IMR-90 (cell line): ENCODE measurements around the gene RCBTB1. TPM values are rescaled to one million over a fixed set of nuclear protein-coding genes. Genes with fewer than 3 reads are reported as not detected.

ENCODE experiments used
- ATAC-seq: fragments of 200-7000 bp; cut with Tn5 transposase; 2 replicates; pipeline ENCODE4 v1.9.1; 2020; ENCODE audit warnings: low read depth, mild to moderate bottlenecking, moderate library complexity
- BruUV-seq: library from RNA; stranded (reverse); fragments of 400-500 nt; replicated peaks from 2 replicates; lab custom pipeline; 2021; lab: Mats Ljungman, UMichigan
- CTCF ChIA-PET: fragments of 300-600 bp; formaldehyde crosslinking; extraction: SDS; loops from one replicate; lab custom pipeline; 2021; ENCODE audit warnings: antibody characterized with exemption; lab: Yijun Ruan, JAX
- POLR2A ChIA-PET: fragments of 300-600 bp; sonication (Branson Sonifier 250); formaldehyde crosslinking; loops from one replicate; lab custom pipeline; 2022; ENCODE audit warnings: antibody characterized with exemption; ENCODE audit not compliant: unreplicated experiment; lab: Charles Lee
- DNase-seq: peaks from one replicate; pipeline ENCODE4 v3.0.0; 2013
- H2AFZ ChIP-seq: replicated peaks from 2 replicates; pipeline ENCODE3; 2013; ENCODE audit warnings: low read length, mild to moderate bottlenecking; ENCODE audit not compliant: poor library complexity
- H2AK5ac ChIP-seq: 2 replicates; pipeline ENCODE4 v1.6.1; 2013; ENCODE audit warnings: low read depth, low read length, inconsistent platforms
- H2AK9ac ChIP-seq: replicated peaks from 2 replicates; pipeline ENCODE3; 2013; ENCODE audit warnings: mild to moderate bottlenecking, low read depth, low read length, moderate library complexity; ENCODE audit not compliant: poor library complexity
- H2BK120ac ChIP-seq: 2 replicates; pipeline ENCODE4 v1.6.1; 2013; ENCODE audit warnings: low read depth, low read length, inconsistent platforms
- H2BK15ac ChIP-seq: 3 replicates; pipeline ENCODE4 v1.6.1; 2013; ENCODE audit warnings: low read depth, low read length, inconsistent platforms
- H2BK20ac ChIP-seq: 2 replicates; pipeline ENCODE4 v1.6.1; 2013; ENCODE audit warnings: low read depth, mild to moderate bottlenecking, inconsistent platforms, low read length, moderate library complexity
- H2BK5ac ChIP-seq: 2 replicates; pipeline ENCODE4 v1.6.1; 2013; ENCODE audit warnings: mild to moderate bottlenecking, low read depth, low read length, inconsistent platforms; ENCODE audit not compliant: poor library complexity, severe bottlenecking
- H3K14ac ChIP-seq: replicated peaks from 2 replicates; pipeline ENCODE4 v1.6.1; 2013; ENCODE audit warnings: low read depth, low read length, inconsistent platforms
- H3K18ac ChIP-seq: 2 replicates; pipeline ENCODE4 v1.6.1; 2013; ENCODE audit warnings: low read depth, low read length, control low read depth
- H3K23ac ChIP-seq: 2 replicates; pipeline ENCODE4 v1.6.1; 2013; ENCODE audit warnings: low read depth, low read length, inconsistent platforms
- H3K27ac ChIP-seq: 2 replicates; pipeline ENCODE4 v1.5.1; 2013; ENCODE audit warnings: mild to moderate bottlenecking, control low read depth, low read length; ENCODE audit not compliant: insufficient read depth
- H3K27me3 ChIP-seq: 2 replicates; pipeline ENCODE4 v1.6.1; 2013; ENCODE audit warnings: low read length; ENCODE audit not compliant: control insufficient read depth, insufficient read depth
- H3K36me3 ChIP-seq: 2 replicates; pipeline ENCODE4 v1.6.1; 2013; ENCODE audit warnings: low read length, mixed read lengths; ENCODE audit not compliant: control insufficient read depth, insufficient read depth
- H3K4ac ChIP-seq: 2 replicates; pipeline ENCODE4 v1.6.1; 2013; ENCODE audit warnings: low read depth, low read length, inconsistent platforms
- H3K4me1 ChIP-seq: 2 replicates; pipeline ENCODE4 v1.6.1; 2013; ENCODE audit warnings: low read length, mixed read lengths; ENCODE audit not compliant: control insufficient read depth, insufficient read depth
- H3K4me2 ChIP-seq: 2 replicates; pipeline ENCODE4 v1.6.1; 2013; ENCODE audit warnings: low read depth, mild to moderate bottlenecking, control low read depth, low read length, moderate library complexity
- H3K4me3 ChIP-seq: 2 replicates; pipeline ENCODE4 v1.5.1; 2013; ENCODE audit warnings: low read depth, mild to moderate bottlenecking, control low read depth, low read length, moderate library complexity; ENCODE audit not compliant: insufficient read depth
- H3K56ac ChIP-seq: 2 replicates; pipeline ENCODE4 v1.6.1; 2013; ENCODE audit warnings: low read length, inconsistent platforms; ENCODE audit not compliant: insufficient read depth; ENCODE audit errors: extremely low read depth
- H3K79me1 ChIP-seq, 2 experiments: 2 replicates each; pipeline ENCODE4 v1.6.1; 2013; ENCODE audit warnings: low read length in 2 of 2, inconsistent platforms in 1 of 2, low read depth in 1 of 2
- H3K9ac ChIP-seq: 2 replicates; pipeline ENCODE4 v1.6.1; 2013; ENCODE audit warnings: low read depth, low read length, control low read depth
- H3K9me1 ChIP-seq: 2 replicates; pipeline ENCODE4 v1.6.1; 2013; ENCODE audit warnings: low read length, inconsistent platforms; ENCODE audit not compliant: insufficient read depth
- H3K9me3 ChIP-seq: 2 replicates; pipeline ENCODE4 v1.6.1; 2013; ENCODE audit warnings: low read length; ENCODE audit not compliant: control insufficient read depth, insufficient read depth
- H4K20me1 ChIP-seq: 2 replicates; pipeline ENCODE4 v1.6.1; 2013; ENCODE audit warnings: low read length, inconsistent platforms; ENCODE audit not compliant: insufficient read depth
- H4K5ac ChIP-seq: 2 replicates; pipeline ENCODE4 v1.6.1; 2013; ENCODE audit warnings: mild to moderate bottlenecking, low read depth, low read length, control low read depth
- H4K8ac ChIP-seq, 2 experiments: 2 replicates each; pipeline ENCODE4 v1.6.1; 2013; ENCODE audit warnings: low read depth in 2 of 2, low read length in 2 of 2, control low read depth in 1 of 2, inconsistent platforms in 1 of 2
- H4K91ac ChIP-seq: 2 replicates; pipeline ENCODE4 v1.6.1; 2013; ENCODE audit warnings: low read depth, low read length, inconsistent platforms; ENCODE audit not compliant: insufficient read depth
- BHLHE40 ChIP-seq: fragments of 150-350 bp; IDR thresholded peaks from 2 replicates; pipeline ENCODE4 v1.6.1; 2016; ENCODE audit warnings: mild to moderate bottlenecking, low read depth, low read length
- CTCF ChIP-seq: conservative IDR thresholded peaks from 2 replicates; pipeline ENCODE4 v1.5.1; 2012; ENCODE audit warnings: mild to moderate bottlenecking, low read depth, low read length, improper control_type of control experiment
- ELK1 ChIP-seq: fragments of 150-350 bp; IDR thresholded peaks from 2 replicates; pipeline ENCODE4 v1.6.1; 2016; ENCODE audit warnings: low read depth, mild to moderate bottlenecking, low read length, moderate library complexity, borderline replicate concordance
- MAFK ChIP-seq: IDR thresholded peaks from 2 replicates; pipeline ENCODE4 v1.6.1; 2012; ENCODE audit warnings: low read depth, low read length, improper control_type of control experiment
- MXI1 ChIP-seq: IDR thresholded peaks from 2 replicates; pipeline ENCODE4 v1.6.1; 2012; ENCODE audit warnings: low read depth, mild to moderate bottlenecking, low read length, moderate library complexity, borderline replicate concordance
- POLR2A ChIP-seq: IDR thresholded peaks from 2 replicates; pipeline ENCODE4 v1.6.1; 2012; ENCODE audit warnings: mild to moderate bottlenecking, low read depth, low read length
- RAD21 ChIP-seq: IDR thresholded peaks from 2 replicates; pipeline ENCODE4 v1.6.1; 2012; ENCODE audit warnings: low read length, improper control_type of control experiment
- RFX5 ChIP-seq: IDR thresholded peaks from 2 replicates; pipeline ENCODE4 v1.8.0; 2012; ENCODE audit warnings: low read depth, mild to moderate bottlenecking, low read length, moderate library complexity
- SMC3 ChIP-seq: fragments of 150-350 bp; IDR thresholded peaks from 2 replicates; pipeline ENCODE4 v1.6.1; 2016; ENCODE audit warnings: low read depth, mild to moderate bottlenecking, antibody characterized with exemption, low read length, moderate library complexity
- USF2 ChIP-seq: fragments of 150-350 bp; IDR thresholded peaks from 2 replicates; pipeline ENCODE4 v1.6.1; 2017; ENCODE audit warnings: mild to moderate bottlenecking, antibody characterized with exemption, low read length, low read depth
- WGBS, 2 experiments: methylation state at CpG; one replicate each; pipeline versions ENCODE4 v1.1.5 to v1.1.7; 2013; ENCODE audit warnings: missing lambda C conversion rate in 2 of 2; ENCODE audit not compliant: insufficient read length in 1 of 2; ENCODE audit errors: extremely low coverage in 2 of 2; 5-methylcytosine and 5-hydroxymethylcytosine counted together
- dilution Hi-C: fragments of 300-500 bp; cut with HindIII; formaldehyde crosslinking; loops from one replicate; pipeline ENCODE4 v1.14.3; 2018; ENCODE audit warnings: low sequenced_read_pairs; ENCODE audit not compliant: unreplicated experiment
- in situ Hi-C: fragments of 300-500 bp; cut with MboI; formaldehyde crosslinking; loops from 3 replicates; pipeline ENCODE4 v1.14.3; 2019; ENCODE audit warnings: low sequenced_read_pairs, inconsistent platforms, mixed read lengths
- intact Hi-C: fragments of 100-400 bp; cut with micrococcal nuclease; formaldehyde crosslinking; loops from 2 replicates; pipeline ENCODE4 v1.10.0; 2022
- polyA plus RNA-seq, 3 experiments: library from polyadenylated mRNA; depleted of rRNA; stranded (reverse); fragments of >200 nt; gene quantifications; 2 replicates each; pipeline ENCODE4 v1.2.3, GENCODE V29; 2012; ENCODE audit warnings: low replicate concordance in 1 of 3
- total RNA-seq: library from RNA; depleted of rRNA; stranded (reverse); fragments of >200 nt; gene quantifications from 2 replicates; pipeline ENCODE4 v1.2.3, GENCODE V29; 2012

RCBTB1 gene
- total and polyA plus RNA-seq, 2 of the 4 experiments (the other 2 are of a cell fraction), result 11.3 to 11.6 TPM

- BruUV-seq, result no TSS peak
- intact Hi-C loops, result no loop called here
- no peak overlapping the region for H2AK5ac ChIP-seq
- ChIA-PET CTCF (no interaction called here), POLR2A (no interaction called here)
- H3K9me3 ChIP-seq, result no peaks in the 10 kb centered on the region
- H3K9me1 ChIP-seq, result no peaks in the 10 kb centered on the region
- H4K20me1 ChIP-seq, result no peaks in the 10 kb centered on the region
- DNase-seq (no peak), ATAC-seq (no peak)
- H3K18ac ChIP-seq, result no peak overlapping the region
- dilution Hi-C loops, result no loop called here
- no peak overlapping the region for H3K56ac ChIP-seq
- no peak for TF ChIP-seq MXI1
- TF ChIP-seq RFX5, result no peak
- no peak for TF ChIP-seq SMC3
- no peak for TF ChIP-seq POLR2A
- no peak for TF ChIP-seq BHLHE40
- TF ChIP-seq RAD21, result no peak
- no peak for TF ChIP-seq MAFK
- no peak for TF ChIP-seq USF2
- no peak for TF ChIP-seq ELK1
- no peak for TF ChIP-seq CTCF
- H3K14ac ChIP-seq, result no peak overlapping the region
- in situ Hi-C loops, result no loop called here
- no peak overlapping the region for H3K4ac ChIP-seq
- no peak overlapping the region for H3K23ac ChIP-seq
- H4K8ac ChIP-seq, result no peak overlapping the region
- H2AFZ ChIP-seq, result no peak overlapping the region
- H3K36me3 ChIP-seq, result peaks cover 11% of the 10 kb centered on the region
- no peak overlapping the region for H3K27ac ChIP-seq
- no peak overlapping the region for H2BK15ac ChIP-seq
- H3K79me1 ChIP-seq, result no peaks in the 10 kb centered on the region; a peak in 1 of 4 replicates
- no peak overlapping the region for H2BK5ac ChIP-seq
- no CpG with 5 or more reads among the region's 7 CpGs for WGBS, 2 experiments
- no peak overlapping the region for H2BK20ac ChIP-seq
- no peak overlapping the region for H3K9ac ChIP-seq
- H3K27me3 ChIP-seq, result no peaks in the 10 kb centered on the region
- H3K4me2 ChIP-seq, result no peak overlapping the region
- H2AK9ac ChIP-seq, result no peak overlapping the region
- H4K5ac ChIP-seq, result no peak overlapping the region
- no peaks in the 10 kb centered on the region; the same call in 1 of the 2 replicates for H3K4me1 ChIP-seq
- no peak overlapping the region for H3K4me3 ChIP-seq
- no peak overlapping the region for H4K91ac ChIP-seq
- no peak overlapping the region for H2BK120ac ChIP-seq
Observed at GRCh38 chr13:49530457-49530856, 54.9 kb downstream of the RCBTB1 start.
